Upper lobe of left lung (tissue), 4 donors: ENCODE results near the gene PSD2.

Experiments used
- CTCF ChIP-seq, 6 experiments: fragments of 450-650 bp in 4 of 6; fragments of 200-600 bp in 2 of 6; sonication (generic) in 2 of 6; IDR thresholded peaks; one replicate each; pipeline ENCODE4 v1.5.1; 2016 to 2019; ENCODE audit warnings: antibody characterized with exemption in 6 of 6
- EP300 ChIP-seq, 4 donors: sonication (generic); formaldehyde crosslinking; IDR thresholded peaks; one replicate each; pipeline ENCODE4 v1.5.1; 2017; ENCODE audit warnings: antibody characterized with exemption in 4 of 4, control low read depth in 2 of 4
- POLR2A ChIP-seq, 4 donors: fragments of 450-650 bp; IDR thresholded peaks; one replicate each; pipeline ENCODE4 v1.5.1; 2016 to 2017; ENCODE audit warnings: antibody characterized with exemption in 4 of 4, mild to moderate bottlenecking in 2 of 4

GRCh38 chr5:139817362-139817761 is 21.8 kb downstream of the PSD2 start:
- TF ChIP-seq POLR2A (IDR thresholded peaks at IDR 0.05) (no peak), CTCF (IDR thresholded peaks at IDR 0.05) (no peak), EP300 (IDR thresholded peaks at IDR 0.05) (no peak)
